ENCODE results near the gene PPFIBP2. TPM values are rescaled to one million over a fixed set of nuclear protein-coding genes. Genes with fewer than 3 reads are reported as not detected.

Gene PPFIBP2
- total and polyA plus RNA-seq, 10 donors: 17.2 to 75.1 (median 40.4) TPM

DNA sequence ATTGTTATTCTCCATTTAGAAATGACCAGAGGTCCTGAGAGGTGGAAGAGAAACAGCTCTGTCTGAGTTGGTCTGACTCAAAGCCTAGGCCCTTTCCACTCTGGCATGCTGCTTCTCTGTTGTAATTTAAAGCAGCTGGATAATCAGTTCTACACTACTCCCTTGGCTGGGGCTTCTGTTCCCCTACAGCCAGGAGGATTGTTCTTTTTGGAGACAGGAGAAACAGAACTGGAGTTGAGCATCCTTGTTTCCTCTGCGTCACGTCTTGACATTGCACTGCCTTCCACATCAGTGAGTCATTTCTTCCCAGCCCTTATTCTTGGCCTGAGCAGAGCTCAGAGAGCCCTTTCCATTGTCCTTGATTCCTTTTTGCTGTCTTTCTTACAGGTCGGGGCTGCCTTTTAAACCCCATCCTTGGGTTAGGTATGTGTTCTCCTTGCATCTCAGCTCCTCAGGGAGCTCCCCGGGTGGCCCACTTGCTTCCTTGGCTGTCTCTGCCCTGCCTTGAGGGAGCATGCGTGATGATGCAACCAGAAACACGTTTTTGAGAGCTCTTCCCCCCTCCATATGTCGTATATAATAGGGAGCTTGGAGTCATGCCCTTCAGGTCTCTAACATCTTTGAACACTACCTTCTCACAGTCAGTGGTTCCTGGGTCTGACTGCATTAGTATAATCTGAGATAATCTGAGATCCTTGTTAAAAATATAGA is 123.8 kb downstream of the PPFIBP2 start:
- Histone ChIP-seq H3K4me1 (no peaks in the 10 kb centered on the region), H3K4me3 (no peak overlapping the region), H3K27ac (no peak overlapping the region), H3K27me3 (replicated peaks in 1 of 7) (peaks cover 0 to 4% (median 0%) of the 10 kb centered on the region in 7 donors), H3K36me3 (peaks cover 0 to 97% (median 47%) of the 10 kb centered on the region in 6 donors), H3K9me3 (no peaks in the 10 kb centered on the region)
- TF ChIP-seq, protein P1, sequence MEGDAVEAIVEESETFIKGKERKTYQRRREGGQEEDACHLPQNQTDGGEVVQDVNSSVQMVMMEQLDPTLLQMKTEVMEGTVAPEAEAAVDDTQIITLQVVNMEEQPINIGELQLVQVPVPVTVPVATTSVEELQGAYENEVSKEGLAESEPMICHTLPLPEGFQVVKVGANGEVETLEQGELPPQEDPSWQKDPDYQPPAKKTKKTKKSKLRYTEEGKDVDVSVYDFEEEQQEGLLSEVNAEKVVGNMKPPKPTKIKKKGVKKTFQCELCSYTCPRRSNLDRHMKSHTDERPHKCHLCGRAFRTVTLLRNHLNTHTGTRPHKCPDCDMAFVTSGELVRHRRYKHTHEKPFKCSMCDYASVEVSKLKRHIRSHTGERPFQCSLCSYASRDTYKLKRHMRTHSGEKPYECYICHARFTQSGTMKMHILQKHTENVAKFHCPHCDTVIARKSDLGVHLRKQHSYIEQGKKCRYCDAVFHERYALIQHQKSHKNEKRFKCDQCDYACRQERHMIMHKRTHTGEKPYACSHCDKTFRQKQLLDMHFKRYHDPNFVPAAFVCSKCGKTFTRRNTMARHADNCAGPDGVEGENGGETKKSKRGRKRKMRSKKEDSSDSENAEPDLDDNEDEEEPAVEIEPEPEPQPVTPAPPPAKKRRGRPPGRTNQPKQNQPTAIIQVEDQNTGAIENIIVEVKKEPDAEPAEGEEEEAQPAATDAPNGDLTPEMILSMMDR (IDR thresholded peaks at IDR 0.05 in 8 of 11, conservative IDR thresholded peaks at IDR 0.05 in 3 of 11): no peak
- TF ChIP-seq POLR2A (IDR thresholded peaks at IDR 0.05) (no peak), POLR2AphosphoS5 (IDR thresholded peaks at IDR 0.05) (no peak)
- intact Hi-C loops (cut with DNase I; ENCODE audit: low total_unique reads): no loop called here
- DNase-seq: no peak
- WGBS, 5 donors: 68 to 82% (median 78%) methylated on average over 7 of the region's 7 CpGs

DNA sequence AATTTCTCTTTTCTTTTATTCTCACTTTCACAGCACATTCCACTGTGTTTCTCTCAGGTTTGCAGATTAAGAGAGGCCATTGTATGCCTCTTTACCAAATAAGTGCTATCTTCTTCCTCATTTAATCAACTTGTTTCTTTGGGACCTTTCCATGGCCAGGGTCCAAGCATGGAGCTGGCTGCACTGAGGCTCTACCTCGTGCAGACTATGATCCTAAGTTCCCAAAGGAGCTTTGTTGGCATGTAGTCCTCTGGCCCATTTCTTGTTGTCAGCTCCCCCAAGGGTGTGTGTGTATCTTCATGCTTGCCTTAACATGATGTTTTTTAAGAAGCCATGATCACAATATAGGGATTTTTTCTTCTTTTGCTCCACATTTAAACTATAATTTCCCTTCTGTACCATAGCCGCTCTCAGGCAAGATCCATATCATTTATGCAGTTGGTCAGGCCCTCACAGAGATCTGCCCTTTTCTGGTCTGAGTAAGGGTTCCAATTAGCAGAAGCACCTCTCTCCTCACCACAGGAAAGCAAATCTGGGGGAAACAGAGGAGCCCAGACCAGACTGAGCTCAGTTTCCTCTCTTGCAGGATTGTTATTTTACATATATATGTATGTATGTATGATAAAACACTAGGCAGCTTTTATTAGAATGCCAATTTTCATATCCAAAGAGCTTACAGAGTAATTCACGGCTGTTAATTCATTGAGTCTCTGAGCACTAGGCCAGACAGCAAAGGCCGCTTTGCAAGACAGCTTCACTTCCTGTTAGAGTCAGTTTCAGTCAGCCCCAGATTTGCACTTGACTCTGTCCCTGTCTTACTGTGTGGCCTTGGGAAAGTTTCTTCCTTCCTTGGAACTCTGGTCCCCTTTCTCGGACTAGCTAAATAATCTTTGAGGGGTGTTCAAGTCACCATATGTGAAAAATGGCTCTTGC is 125.2 kb downstream of the PPFIBP2 start:
- H3K36me3 ChIP-seq: peaks cover 0 to 93% (median 44%) of the 10 kb centered on the region in 6 donors
- no peaks in the 10 kb centered on the region for H3K9me3 ChIP-seq
- DNase-seq: no peak
- no peak overlapping the region for H3K4me3 ChIP-seq
- TF ChIP-seq POLR2A (IDR thresholded peaks at IDR 0.05) (no peak), POLR2AphosphoS5 (IDR thresholded peaks at IDR 0.05) (no peak)
- TF ChIP-seq, protein P1 (IDR thresholded peaks at IDR 0.05 in 8 of 11, conservative IDR thresholded peaks at IDR 0.05 in 3 of 11): no peak
- no peaks in the 10 kb centered on the region for H3K4me1 ChIP-seq
- peaks cover 0 to 4% (median 0%) of the 10 kb centered on the region in 7 donors for H3K27me3 ChIP-seq (replicated peaks in 1 of 7)
- WGBS, 5 donors: 66 to 75% (median 70%) methylated on average over 5 of the region's 5 CpGs
- no peak overlapping the region for H3K27ac ChIP-seq
- intact Hi-C loops (cut with DNase I; ENCODE audit: low total_unique reads): no loop called here

DNA sequence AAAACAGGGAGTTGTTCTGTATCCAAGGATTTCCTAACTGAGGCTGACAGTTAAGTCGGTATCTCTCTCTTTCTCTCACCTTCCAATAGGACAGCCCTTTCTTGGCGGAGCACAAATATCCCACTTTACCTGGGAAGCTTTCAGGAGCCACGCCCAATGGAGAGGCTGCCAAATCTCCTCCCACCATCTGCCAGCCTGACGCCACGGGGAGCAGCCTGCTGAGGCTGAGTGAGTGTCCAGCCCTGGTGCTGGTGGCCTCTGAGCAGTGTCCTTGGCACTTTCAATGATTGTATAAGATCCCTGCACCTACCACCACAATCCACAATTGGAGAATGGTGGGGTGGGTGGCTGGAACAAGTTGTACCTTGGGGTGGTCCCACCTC is 125.8 kb downstream of the PPFIBP2 start:
- H3K4me3 ChIP-seq: no peak overlapping the region
- H3K27me3 ChIP-seq (replicated peaks in 1 of 7): peaks cover 0 to 4% (median 0%) of the 10 kb centered on the region in 7 donors
- WGBS, 5 donors: 54 to 78% (median 75%) methylated on average over 5 of the region's 5 CpGs
- TF ChIP-seq, protein P1 (IDR thresholded peaks at IDR 0.05 in 8 of 11, conservative IDR thresholded peaks at IDR 0.05 in 3 of 11): no peak
- TF ChIP-seq POLR2AphosphoS5 (IDR thresholded peaks at IDR 0.05) (no peak), POLR2A (IDR thresholded peaks at IDR 0.05) (no peak)
- no peaks in the 10 kb centered on the region for H3K4me1 ChIP-seq
- peaks cover 0 to 92% (median 41%) of the 10 kb centered on the region in 6 donors for H3K36me3 ChIP-seq
- intact Hi-C loops (cut with DNase I; ENCODE audit: low total_unique reads): no loop called here
- no peak for DNase-seq
- H3K27ac ChIP-seq: no peak overlapping the region
- no peaks in the 10 kb centered on the region for H3K9me3 ChIP-seq

- H3K4me3 ChIP-seq: no peak overlapping the region
- intact Hi-C loops (cut with DNase I; ENCODE audit: low total_unique reads): no loop called here
- no peaks in the 10 kb centered on the region for H3K9me3 ChIP-seq
- H3K27me3 ChIP-seq (replicated peaks in 1 of 7): no peaks in the 10 kb centered on the region
- H3K4me1 ChIP-seq: no peaks in the 10 kb centered on the region
- H3K27ac ChIP-seq: no peak overlapping the region
- no peak for DNase-seq
- TF ChIP-seq, protein P1 (IDR thresholded peaks at IDR 0.05 in 8 of 11, conservative IDR thresholded peaks at IDR 0.05 in 3 of 11): no peak
- TF ChIP-seq POLR2A (IDR thresholded peaks at IDR 0.05): no peak
- TF ChIP-seq POLR2AphosphoS5 (IDR thresholded peaks at IDR 0.05): no peak
- H3K36me3 ChIP-seq: peaks cover 0 to 89% (median 33%) of the 10 kb centered on the region in 6 donors
- 88 to 94% (median 90%) methylated on average over 6 of the region's 6 CpGs for WGBS, 5 donors
These were observed 127.0 kb downstream of the PPFIBP2 start for GRCh38 chr11:7640816-7641215.
